ENCODE results near the gene MGAT4A. TPM values are rescaled to one million over a fixed set of nuclear protein-coding genes. Genes with fewer than 3 reads are reported as not detected.
A peak's percentile ranks its signal among the peaks of the same experiment; 100 is the strongest.

The MGAT4A gene
- not detected in 2 replicates for total RNA-seq (2014; rRNA removed; shearing (Covaris generic))

GRCh38 chr2:98731041-98731893 lies at the start of gene MGAT4A:
TSS of gene MGAT4A (minus strand) at chr2:98731132. CDS start at chr2:98726332, 4,800 bp downstream.
- H3K4me1 ChIP-seq (replicated peaks) = peaks cover 11% of the 10 kb centered on the region
- H3K27ac ChIP-seq = no peak within 1 kb of the TSS
- no peaks in the 10 kb centered on the region for H3K36me3 ChIP-seq
- peaks cover 49% of the 10 kb centered on the region for H3K27me3 ChIP-seq (replicated peaks)
- no peak for DNase-seq (ENCODE audit: low read depth in 1 of 2, low spot score in 2 of 2)
- peak within 1 kb of the TSS; percentile 43 for H3K4me3 ChIP-seq
- 0 out of 2 replicates have a peak, but pooled peaks cover 3% of the 10 kb centered on the region for H3K9me3 ChIP-seq (replicated peaks)

GRCh38 chr2:98778741-98779483 lies 48.0 kb upstream of the MGAT4A start:
- Histone ChIP-seq H3K4me1 (replicated peaks) (no peaks in the 10 kb centered on the region), H3K27ac (no peak overlapping the region), H3K36me3 (no peaks in the 10 kb centered on the region), H3K27me3 (replicated peaks) (no peaks in the 10 kb centered on the region), H3K9me3 (replicated peaks) (0 out of 2 replicates have a peak, but pooled peaks cover 2% of the 10 kb centered on the region), H3K4me3 (no peak overlapping the region)
- DNase-seq (ENCODE audit: low read depth in 1 of 2, low spot score in 2 of 2) = no peak

DNA sequence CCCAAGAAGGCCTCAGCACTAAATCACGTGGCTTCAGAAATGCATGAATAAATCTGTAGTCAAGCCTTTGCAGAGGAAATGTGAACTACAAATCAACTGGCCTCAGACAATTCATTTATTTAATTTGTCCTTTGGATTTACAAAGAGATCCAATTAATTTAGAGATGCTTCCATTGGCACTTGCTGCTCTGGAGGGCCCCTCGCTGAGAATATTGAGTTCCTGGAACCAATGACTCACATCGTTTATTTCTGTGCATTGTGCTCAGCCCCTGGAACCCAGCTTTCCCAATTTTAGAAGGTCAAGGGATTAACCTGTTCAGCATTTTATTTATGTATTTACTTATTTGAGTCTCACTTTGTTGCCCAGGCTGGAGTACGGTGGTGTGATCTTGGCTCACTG lies 47.2 kb upstream of the MGAT4A start:
- no peaks in the 10 kb centered on the region for H3K36me3 ChIP-seq
- H3K27ac ChIP-seq = no peak overlapping the region
- H3K4me3 ChIP-seq = no peak overlapping the region
- H3K27me3 ChIP-seq (replicated peaks) = no peaks in the 10 kb centered on the region
- H3K9me3 ChIP-seq (replicated peaks) = 0 out of 2 replicates have a peak, but pooled peaks cover 2% of the 10 kb centered on the region
- no peaks in the 10 kb centered on the region for H3K4me1 ChIP-seq (replicated peaks)
- no peak for DNase-seq (ENCODE audit: low read depth in 1 of 2, low spot score in 2 of 2)

DNA sequence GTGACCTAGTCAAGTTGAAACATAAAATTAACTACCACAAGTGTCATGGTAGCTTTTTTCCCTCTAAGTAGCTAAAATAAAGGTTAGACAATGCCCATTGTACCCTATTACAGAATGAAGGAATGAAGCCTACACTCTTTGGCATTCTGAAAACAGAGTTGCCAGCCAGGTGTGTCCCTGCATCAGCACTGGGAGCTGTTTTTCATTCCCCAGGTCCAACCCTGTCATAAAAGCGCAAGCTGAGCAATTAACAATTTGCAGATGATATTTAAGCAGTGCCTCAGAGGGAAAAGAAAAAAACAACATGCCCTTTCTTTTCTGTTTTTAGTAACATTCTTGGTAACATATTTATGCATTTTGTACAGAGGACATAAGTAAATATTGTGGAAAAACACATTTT lies 46.8 kb upstream of the MGAT4A start:
- Histone ChIP-seq H3K4me1 (replicated peaks) (no peaks in the 10 kb centered on the region), H3K27me3 (replicated peaks) (no peaks in the 10 kb centered on the region), H3K36me3 (no peaks in the 10 kb centered on the region), H3K9me3 (replicated peaks) (0 out of 2 replicates have a peak, but pooled peaks cover 2% of the 10 kb centered on the region), H3K4me3 (no peak overlapping the region), H3K27ac (no peak overlapping the region)
- no peak for DNase-seq (ENCODE audit: low read depth in 1 of 2, low spot score in 2 of 2)

DNA sequence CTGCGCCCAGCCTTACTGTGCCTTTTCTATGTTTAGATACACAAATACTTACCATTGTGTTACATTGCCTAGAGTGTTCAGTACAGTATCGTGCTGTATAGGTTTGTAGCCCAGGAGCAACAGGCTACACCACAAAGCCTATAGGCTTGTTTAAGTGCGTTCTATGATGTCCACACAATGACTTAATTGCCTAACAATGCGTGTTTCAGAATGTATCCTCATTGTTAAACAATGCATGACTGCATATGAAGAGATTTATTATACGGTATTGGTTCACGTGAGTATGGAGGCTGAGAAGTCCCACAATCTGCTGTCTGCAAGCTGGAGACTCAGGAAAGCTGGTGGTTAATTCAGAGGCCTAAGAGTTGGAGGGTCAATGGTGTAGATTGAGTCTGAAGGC lies 46.1 kb upstream of the MGAT4A start:
- H3K4me1 ChIP-seq (replicated peaks) = no peaks in the 10 kb centered on the region
- H3K27ac ChIP-seq = no peak overlapping the region
- no peaks in the 10 kb centered on the region for H3K27me3 ChIP-seq (replicated peaks)
- H3K4me3 ChIP-seq = no peak overlapping the region
- H3K36me3 ChIP-seq = no peaks in the 10 kb centered on the region
- 0 out of 2 replicates have a peak, but pooled peaks cover 2% of the 10 kb centered on the region for H3K9me3 ChIP-seq (replicated peaks)
- DNase-seq (ENCODE audit: low read depth in 1 of 2, low spot score in 2 of 2) = no peak

GRCh38 chr2:98776136-98776535 lies 45.2 kb upstream of the MGAT4A start:
- Histone ChIP-seq H3K4me1 (replicated peaks) (no peaks in the 10 kb centered on the region), H3K27me3 (replicated peaks) (no peaks in the 10 kb centered on the region), H3K36me3 (no peaks in the 10 kb centered on the region), H3K4me3 (no peak overlapping the region), H3K9me3 (replicated peaks) (0 out of 2 replicates have a peak, but pooled peaks cover 2% of the 10 kb centered on the region), H3K27ac (no peak overlapping the region)
- no peak for DNase-seq (ENCODE audit: low read depth in 1 of 2, low spot score in 2 of 2)

GRCh38 chr2:98775146-98775986 lies 44.4 kb upstream of the MGAT4A start:
- no peak overlapping the region for H3K27ac ChIP-seq
- H3K9me3 ChIP-seq (replicated peaks) = 0 out of 2 replicates have a peak, but pooled peaks cover 2% of the 10 kb centered on the region
- H3K4me3 ChIP-seq = no peak overlapping the region
- H3K4me1 ChIP-seq (replicated peaks) = no peaks in the 10 kb centered on the region
- H3K27me3 ChIP-seq (replicated peaks) = no peaks in the 10 kb centered on the region
- no peaks in the 10 kb centered on the region for H3K36me3 ChIP-seq
- no peak for DNase-seq (ENCODE audit: low read depth in 1 of 2, low spot score in 2 of 2)

- no peaks in the 10 kb centered on the region for H3K36me3 ChIP-seq
- H3K27me3 ChIP-seq (replicated peaks) = no peaks in the 10 kb centered on the region
- H3K27ac ChIP-seq = no peak overlapping the region
- H3K9me3 ChIP-seq (replicated peaks) = 0 out of 2 replicates have a peak, but pooled peaks cover 2% of the 10 kb centered on the region
- DNase-seq (ENCODE audit: low read depth in 1 of 2, low spot score in 2 of 2) = no peak
- H3K4me3 ChIP-seq = no peak overlapping the region
- H3K4me1 ChIP-seq (replicated peaks) = no peaks in the 10 kb centered on the region
Measured at GRCh38 chr2:98773907-98774306, 43.0 kb upstream of the MGAT4A start.

GRCh38 chr2:98773169-98773568 lies 42.2 kb upstream of the MGAT4A start:
- no peak for DNase-seq (ENCODE audit: low read depth in 1 of 2, low spot score in 2 of 2)
- no peaks in the 10 kb centered on the region for H3K27me3 ChIP-seq (replicated peaks)
- no peak overlapping the region for H3K4me3 ChIP-seq
- H3K9me3 ChIP-seq (replicated peaks) = 0 out of 2 replicates have a peak, but pooled peaks cover 2% of the 10 kb centered on the region
- no peaks in the 10 kb centered on the region for H3K36me3 ChIP-seq
- no peak overlapping the region for H3K27ac ChIP-seq
- no peaks in the 10 kb centered on the region for H3K4me1 ChIP-seq (replicated peaks)

DNA sequence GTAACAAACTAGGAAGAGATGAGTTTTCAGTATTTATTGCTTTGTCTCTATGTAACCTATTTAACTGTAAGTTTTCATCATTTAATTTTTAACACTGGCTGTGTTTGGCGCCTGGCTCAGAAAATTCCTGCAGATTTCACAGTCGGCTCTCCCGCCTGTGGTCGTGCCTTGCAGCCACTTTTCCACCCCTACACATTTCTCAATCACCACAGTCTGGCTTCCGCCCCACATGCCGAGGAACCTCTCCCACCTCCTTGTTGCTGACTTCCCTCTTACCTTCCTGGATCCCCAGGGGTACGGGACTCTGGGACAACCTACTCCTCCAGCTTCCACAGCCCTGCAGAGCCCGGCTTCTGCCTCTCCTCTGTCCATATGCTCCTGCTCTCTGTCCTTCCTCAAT lies 41.6 kb upstream of the MGAT4A start:
- no peak overlapping the region for H3K4me3 ChIP-seq
- H3K9me3 ChIP-seq (replicated peaks) = 0 out of 2 replicates have a peak, but pooled peaks cover 2% of the 10 kb centered on the region
- H3K36me3 ChIP-seq = no peaks in the 10 kb centered on the region
- H3K27me3 ChIP-seq (replicated peaks) = no peaks in the 10 kb centered on the region
- no peak for DNase-seq (ENCODE audit: low read depth in 1 of 2, low spot score in 2 of 2)
- H3K4me1 ChIP-seq (replicated peaks) = no peaks in the 10 kb centered on the region
- H3K27ac ChIP-seq = no peak overlapping the region

DNA sequence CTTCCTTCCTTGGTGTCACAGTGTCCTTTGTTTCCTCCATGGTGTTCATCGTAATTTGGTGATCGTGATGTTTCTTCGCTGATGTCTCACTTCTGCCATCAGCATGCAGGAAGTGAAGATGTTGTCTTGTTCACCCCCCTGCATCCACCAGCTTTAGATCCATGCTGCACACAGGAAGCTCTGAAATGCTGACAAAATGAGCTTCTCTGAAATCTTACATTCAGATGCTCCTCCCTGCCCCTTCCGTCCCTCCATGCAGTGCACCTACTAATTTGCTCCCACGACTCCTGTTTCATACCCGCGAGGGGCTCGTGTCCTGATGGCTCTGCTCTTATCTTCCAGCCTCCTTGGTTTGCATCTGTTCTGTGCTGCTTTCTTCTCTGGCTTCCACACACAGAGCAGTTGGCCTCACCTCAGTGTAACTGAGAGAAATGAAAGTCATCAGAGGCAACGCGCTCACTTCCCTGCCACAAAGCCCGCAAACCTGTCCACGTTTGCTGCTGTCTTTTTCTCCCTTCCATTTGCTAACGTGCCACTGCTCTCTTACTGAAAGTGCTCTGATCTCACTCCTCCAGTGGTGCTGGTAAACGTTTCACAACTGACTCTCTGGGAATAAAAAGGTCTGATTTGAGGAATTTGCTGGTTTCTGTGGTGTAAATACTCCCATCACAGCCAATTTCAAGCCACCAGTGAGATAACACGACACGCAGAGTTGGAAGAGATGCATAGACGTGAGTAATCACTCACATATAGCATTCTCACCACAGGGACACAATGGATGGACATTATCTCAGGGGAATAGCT lies 41.0 kb upstream of the MGAT4A start:
- Histone ChIP-seq H3K9me3 (replicated peaks) (no peaks in the 10 kb centered on the region), H3K27ac (no peak overlapping the region), H3K27me3 (replicated peaks) (no peaks in the 10 kb centered on the region), H3K4me1 (replicated peaks) (no peaks in the 10 kb centered on the region), H3K4me3 (no peak overlapping the region), H3K36me3 (no peaks in the 10 kb centered on the region)
- DNase-seq (ENCODE audit: low read depth in 1 of 2, low spot score in 2 of 2) = no peak

DNA sequence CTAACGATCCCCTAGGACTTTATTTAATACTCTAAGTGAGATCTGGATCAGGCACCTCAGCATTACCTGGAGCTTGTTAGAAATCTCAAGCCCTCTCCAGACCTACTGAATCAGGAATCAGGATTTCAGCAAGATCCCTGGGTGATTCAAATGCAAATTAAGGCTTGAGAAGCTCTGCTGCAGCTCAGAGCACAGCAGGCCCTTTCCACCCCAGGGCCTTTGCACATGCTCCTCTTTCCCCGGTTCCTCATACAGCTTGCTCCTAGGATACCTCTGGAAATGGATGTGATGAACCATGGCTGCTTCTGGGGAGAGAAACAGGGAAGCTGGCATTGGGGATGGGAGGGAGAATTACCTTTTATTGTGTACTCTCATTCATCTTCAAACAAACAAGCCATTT lies 40.3 kb upstream of the MGAT4A start:
- Histone ChIP-seq H3K27ac (no peak overlapping the region), H3K9me3 (replicated peaks) (no peaks in the 10 kb centered on the region), H3K4me1 (replicated peaks) (no peaks in the 10 kb centered on the region), H3K36me3 (no peaks in the 10 kb centered on the region), H3K27me3 (replicated peaks) (no peaks in the 10 kb centered on the region), H3K4me3 (no peak overlapping the region)
- no peak for DNase-seq (ENCODE audit: low read depth in 1 of 2, low spot score in 2 of 2)

DNA sequence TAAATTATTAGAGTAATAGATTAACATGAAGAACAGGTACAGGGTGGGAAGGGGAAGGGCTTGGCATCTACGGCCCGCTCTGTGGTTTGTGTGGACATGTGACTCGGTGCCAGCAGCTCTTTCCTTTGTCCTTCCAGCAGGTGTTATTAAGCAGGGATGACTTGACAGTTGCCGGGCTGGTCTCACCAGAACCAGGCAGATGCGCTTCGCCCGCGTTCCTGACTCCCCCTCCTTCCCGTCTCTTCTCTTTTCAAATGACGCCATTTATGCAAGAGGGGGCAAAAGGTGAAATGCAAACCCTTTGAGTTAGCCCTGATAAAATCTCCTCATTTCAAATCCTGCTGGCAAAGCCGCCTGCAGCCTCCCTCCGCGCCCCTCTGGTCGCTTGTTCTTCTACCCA lies 38.9 kb upstream of the MGAT4A start:
- H3K27ac ChIP-seq = no peak overlapping the region
- no peaks in the 10 kb centered on the region for H3K4me1 ChIP-seq (replicated peaks)
- H3K27me3 ChIP-seq (replicated peaks) = no peaks in the 10 kb centered on the region
- no peaks in the 10 kb centered on the region for H3K36me3 ChIP-seq
- no peak for DNase-seq (ENCODE audit: low read depth in 1 of 2, low spot score in 2 of 2)
- no peaks in the 10 kb centered on the region for H3K9me3 ChIP-seq (replicated peaks)
- H3K4me3 ChIP-seq = no peak overlapping the region
